NOMO-1 treated with DMSO at 0.1 percent for 48 hours (cell line): ENCODE results near the gene CCDC3.
"Not testable (repeated sequence)": the region's sequence is repeated elsewhere in the genome, so short reads cannot be mapped to it uniquely, and the experiment has no call there.

Experiments
- DNase-seq: peaks from one replicate; lab custom pipeline; 2025; ENCODE audit not compliant: unreplicated experiment; lab: John Stamatoyannopoulos, UW

The CCDC3 gene

GRCh38 chr10:13001887-13002212, 337 bp upstream of the CCDC3 start:
- no peak for DNase-seq

GRCh38 chr10:13000431-13000830, 1.1 kb downstream of the CCDC3 start:
- DNase-seq: no peak

GRCh38 chr10:12999849-13000248, 1.7 kb downstream of the CCDC3 start:
- no peak for DNase-seq

GRCh38 chr10:12995425-12995861, 6.1 kb downstream of the CCDC3 start:
- DNase-seq: no peak

- DNase-seq: no peak
These were observed 7.9 kb downstream of the CCDC3 start for GRCh38 chr10:12993595-12993994.

GRCh38 chr10:12985347-12985746, 16.2 kb downstream of the CCDC3 start:
- peak; percentile 19 for DNase-seq

- DNase-seq: no peak
These were observed 17.3 kb downstream of the CCDC3 start for GRCh38 chr10:12984165-12984747.

- not testable (repeated sequence) for DNase-seq
These were observed 17.9 kb downstream of the CCDC3 start for GRCh38 chr10:12983568-12983967.

- DNase-seq: no peak
These were observed 19.9 kb downstream of the CCDC3 start for GRCh38 chr10:12981570-12981969.

- DNase-seq: no peak
These were observed 20.7 kb downstream of the CCDC3 start for GRCh38 chr10:12980713-12981306.

GRCh38 chr10:12980102-12980661, 21.3 kb downstream of the CCDC3 start:
- DNase-seq: no peak

- no peak for DNase-seq
These were observed 22.6 kb downstream of the CCDC3 start for GRCh38 chr10:12978891-12979290.

GRCh38 chr10:12975906-12976305, 25.6 kb downstream of the CCDC3 start:
- no peak for DNase-seq

- DNase-seq: no peak
These were observed 26.2 kb downstream of the CCDC3 start for GRCh38 chr10:12975266-12975665.

- DNase-seq: no peak
These were observed 26.9 kb downstream of the CCDC3 start for GRCh38 chr10:12974491-12975199.

GRCh38 chr10:12974078-12974477, 27.4 kb downstream of the CCDC3 start:
- DNase-seq: no peak

GRCh38 chr10:12973149-12973718, 28.3 kb downstream of the CCDC3 start:
- no peak for DNase-seq

- no peak for DNase-seq
These were observed 29.4 kb downstream of the CCDC3 start for GRCh38 chr10:12972146-12972545.

GRCh38 chr10:12971001-12971788, 30.3 kb downstream of the CCDC3 start:
- no peak for DNase-seq

GRCh38 chr10:12969951-12970350, 31.6 kb downstream of the CCDC3 start:
- DNase-seq: no peak

GRCh38 chr10:12966067-12966466, 35.4 kb downstream of the CCDC3 start:
- DNase-seq: no peak
